Calu3 (cell line): ENCODE measurements around the gene SAG. TPM values are rescaled to one million over a fixed set of nuclear protein-coding genes. Genes with fewer than 3 reads are reported as not detected.

ENCODE experiments used
- BruUV-seq: library from RNA; stranded (reverse); fragments of 400-500 nt; replicated peaks from 2 replicates; lab custom pipeline; 2021; lab: Mats Ljungman, UMichigan
- CTCF ChIA-PET: fragments of 300-600 bp; sonication (Branson Sonifier 250); formaldehyde crosslinking; loops from one replicate; lab custom pipeline; 2022; ENCODE audit warnings: antibody characterized with exemption; lab: Charles Lee
- DNase-seq: peaks from one replicate; pipeline ENCODE4 v3.0.0; 2022
- H3K27ac Mint-ChIP-seq: one replicate; pipeline ENCODE4 v1.8.0; 2022; ENCODE audit warnings: mixed read lengths; ENCODE audit not compliant: unreplicated experiment
- H3K27me3 Mint-ChIP-seq: one replicate; pipeline ENCODE4 v1.8.0; 2022; ENCODE audit warnings: mixed read lengths; ENCODE audit not compliant: unreplicated experiment
- H3K36me3 Mint-ChIP-seq: one replicate; pipeline ENCODE4 v1.8.0; 2022; ENCODE audit warnings: mild to moderate bottlenecking, moderate library complexity, mixed read lengths; ENCODE audit not compliant: insufficient read depth, unreplicated experiment
- H3K4me1 Mint-ChIP-seq: one replicate; pipeline ENCODE4 v1.8.0; 2022; ENCODE audit warnings: mild to moderate bottlenecking, low read depth, mixed read lengths; ENCODE audit not compliant: unreplicated experiment
- H3K4me3 Mint-ChIP-seq: one replicate; pipeline ENCODE4 v1.8.0; 2022; ENCODE audit warnings: mild to moderate bottlenecking, low read depth, moderate library complexity, mixed read lengths; ENCODE audit not compliant: unreplicated experiment
- H3K9me3 Mint-ChIP-seq: one replicate; pipeline ENCODE4 v1.8.0; 2022; ENCODE audit warnings: low read depth, mixed read lengths; ENCODE audit not compliant: unreplicated experiment
- intact Hi-C: fragments of 100-400 bp; cut with micrococcal nuclease; formaldehyde crosslinking; loops from one replicate; pipeline ENCODE4 v1.10.0; 2022; ENCODE audit not compliant: unreplicated experiment
- total RNA-seq: library from RNA; stranded (reverse); gene quantifications from 2 replicates; pipeline ENCODE4 v1.2.3, GENCODE V29; 2022
- TF ChIP-seq, protein P1 (sequence below): fragments of 200-600 bp; IDR thresholded peaks from one replicate; pipeline ENCODE4 v1.8.0; 2022; ENCODE audit warnings: antibody characterized with exemption; ENCODE audit not compliant: unreplicated experiment

Gene SAG
- total RNA-seq, 1 experiment from 2014 or later = not detected

- H3K36me3 Mint-ChIP-seq = peaks cover 42% of the 10 kb centered on the region
- TF ChIP-seq, protein P1, sequence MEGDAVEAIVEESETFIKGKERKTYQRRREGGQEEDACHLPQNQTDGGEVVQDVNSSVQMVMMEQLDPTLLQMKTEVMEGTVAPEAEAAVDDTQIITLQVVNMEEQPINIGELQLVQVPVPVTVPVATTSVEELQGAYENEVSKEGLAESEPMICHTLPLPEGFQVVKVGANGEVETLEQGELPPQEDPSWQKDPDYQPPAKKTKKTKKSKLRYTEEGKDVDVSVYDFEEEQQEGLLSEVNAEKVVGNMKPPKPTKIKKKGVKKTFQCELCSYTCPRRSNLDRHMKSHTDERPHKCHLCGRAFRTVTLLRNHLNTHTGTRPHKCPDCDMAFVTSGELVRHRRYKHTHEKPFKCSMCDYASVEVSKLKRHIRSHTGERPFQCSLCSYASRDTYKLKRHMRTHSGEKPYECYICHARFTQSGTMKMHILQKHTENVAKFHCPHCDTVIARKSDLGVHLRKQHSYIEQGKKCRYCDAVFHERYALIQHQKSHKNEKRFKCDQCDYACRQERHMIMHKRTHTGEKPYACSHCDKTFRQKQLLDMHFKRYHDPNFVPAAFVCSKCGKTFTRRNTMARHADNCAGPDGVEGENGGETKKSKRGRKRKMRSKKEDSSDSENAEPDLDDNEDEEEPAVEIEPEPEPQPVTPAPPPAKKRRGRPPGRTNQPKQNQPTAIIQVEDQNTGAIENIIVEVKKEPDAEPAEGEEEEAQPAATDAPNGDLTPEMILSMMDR = no peak
- H3K9me3 Mint-ChIP-seq = no peaks in the 10 kb centered on the region
- H3K27ac Mint-ChIP-seq = no peak overlapping the region
- CTCF ChIA-PET = no interaction called here
- H3K27me3 Mint-ChIP-seq = no peaks in the 10 kb centered on the region
- no TSS peak for BruUV-seq
- intact Hi-C loops = no loop called here
- no peak overlapping the region for H3K4me3 Mint-ChIP-seq
- H3K4me1 Mint-ChIP-seq = no peaks in the 10 kb centered on the region
- DNase-seq = no peak
Observed at GRCh38 chr2:233270951-233271350, 36.7 kb upstream of the SAG start.

DNA sequence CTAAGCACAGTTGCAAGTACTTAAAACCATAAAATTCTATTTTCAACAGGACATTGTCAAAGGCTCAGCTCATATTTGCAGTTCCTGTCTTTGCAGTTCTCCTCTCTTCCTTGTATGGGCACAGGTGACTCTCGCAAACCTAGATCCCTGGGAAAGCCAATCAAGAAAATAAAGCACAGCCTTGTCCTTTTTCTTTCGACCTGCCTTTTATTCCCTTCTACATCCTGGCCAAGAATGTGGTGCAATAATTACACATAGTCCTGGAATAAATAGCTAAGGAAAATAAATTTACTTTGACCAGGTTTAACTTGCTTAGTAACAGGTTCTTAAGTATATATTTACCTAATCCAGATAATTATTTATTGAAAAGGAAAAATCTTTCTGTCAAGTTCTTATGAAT lies 35.9 kb upstream of the SAG start:
- intact Hi-C loops = no loop called here

GRCh38 chr2:233273120-233273519 lies 34.5 kb upstream of the SAG start:
- Mint-ChIP-seq H3K9me3 (no peaks in the 10 kb centered on the region), H3K4me3 (no peak overlapping the region), H3K4me1 (no peaks in the 10 kb centered on the region), H3K27ac (no peak overlapping the region), H3K27me3 (no peaks in the 10 kb centered on the region), H3K36me3 (peaks cover 45% of the 10 kb centered on the region)
- BruUV-seq = no TSS peak
- TF ChIP-seq, protein P1 = no peak
- no peak for DNase-seq
- CTCF ChIA-PET = no interaction called here
- intact Hi-C loops = no loop called here

More for the DNA sequence above, 35.9 kb upstream of the SAG start:
- CTCF ChIA-PET = no interaction called here
- TF ChIP-seq, protein P1 = no peak
- no peak for DNase-seq
- Mint-ChIP-seq H3K4me3 (no peak overlapping the region), H3K27me3 (no peaks in the 10 kb centered on the region), H3K4me1 (no peaks in the 10 kb centered on the region), H3K27ac (no peak overlapping the region), H3K9me3 (no peaks in the 10 kb centered on the region), H3K36me3 (peaks cover 39% of the 10 kb centered on the region)
- no TSS peak for BruUV-seq

GRCh38 chr2:233275223-233275622 lies 32.4 kb upstream of the SAG start:
- no peak overlapping the region for H3K4me3 Mint-ChIP-seq
- no peak overlapping the region for H3K27ac Mint-ChIP-seq
- no peaks in the 10 kb centered on the region for H3K27me3 Mint-ChIP-seq
- BruUV-seq = no TSS peak
- peaks cover 44% of the 10 kb centered on the region for H3K36me3 Mint-ChIP-seq
- DNase-seq = no peak
- intact Hi-C loops = no loop called here
- CTCF ChIA-PET = no interaction called here
- TF ChIP-seq, protein P1 = no peak
- no peaks in the 10 kb centered on the region for H3K4me1 Mint-ChIP-seq
- H3K9me3 Mint-ChIP-seq = no peaks in the 10 kb centered on the region
